Measurements from ENCODE around the gene ZFP64. TPM values are rescaled to one million over a fixed set of nuclear protein-coding genes. Genes with fewer than 3 reads are reported as not detected.

The ZFP64 gene
- total RNA-seq, 1 donor from 2014 or later, result 3.4 TPM

DNA sequence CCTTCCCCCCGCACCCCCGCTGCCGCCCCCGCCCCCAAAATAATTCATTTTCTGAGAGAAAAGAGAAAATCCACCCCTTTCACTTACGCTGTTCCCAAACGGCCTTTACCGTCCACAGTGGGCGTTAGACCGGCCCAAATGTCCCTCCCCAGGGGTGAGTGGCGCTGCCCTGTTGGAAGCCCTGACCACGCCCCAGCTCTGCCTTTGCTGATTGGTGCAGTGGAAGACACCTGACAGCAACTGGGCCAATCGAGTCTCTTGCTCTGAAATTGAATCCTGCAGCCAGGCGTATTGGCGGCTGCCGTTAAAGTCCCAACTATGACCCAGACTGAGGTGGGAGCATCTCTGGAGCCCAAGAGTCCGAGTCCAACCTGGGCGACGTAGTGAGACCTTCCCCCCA is 15.7 kb downstream of the ZFP64 start:
- Histone ChIP-seq H3K4me3 (no peak overlapping the region), H3K27me3 (no peaks in the 10 kb centered on the region), H3K4me1 (peaks cover 0 to 3% of the 10 kb centered on the region in 2 donors), H3K36me3 (peaks cover 2 to 24% of the 10 kb centered on the region in 2 donors), H3K27ac (no peak overlapping the region), H3K9me3 (no peaks in the 10 kb centered on the region)
- intact Hi-C loops (cut with DNase I), result no loop called here
- TF ChIP-seq, protein P1, sequence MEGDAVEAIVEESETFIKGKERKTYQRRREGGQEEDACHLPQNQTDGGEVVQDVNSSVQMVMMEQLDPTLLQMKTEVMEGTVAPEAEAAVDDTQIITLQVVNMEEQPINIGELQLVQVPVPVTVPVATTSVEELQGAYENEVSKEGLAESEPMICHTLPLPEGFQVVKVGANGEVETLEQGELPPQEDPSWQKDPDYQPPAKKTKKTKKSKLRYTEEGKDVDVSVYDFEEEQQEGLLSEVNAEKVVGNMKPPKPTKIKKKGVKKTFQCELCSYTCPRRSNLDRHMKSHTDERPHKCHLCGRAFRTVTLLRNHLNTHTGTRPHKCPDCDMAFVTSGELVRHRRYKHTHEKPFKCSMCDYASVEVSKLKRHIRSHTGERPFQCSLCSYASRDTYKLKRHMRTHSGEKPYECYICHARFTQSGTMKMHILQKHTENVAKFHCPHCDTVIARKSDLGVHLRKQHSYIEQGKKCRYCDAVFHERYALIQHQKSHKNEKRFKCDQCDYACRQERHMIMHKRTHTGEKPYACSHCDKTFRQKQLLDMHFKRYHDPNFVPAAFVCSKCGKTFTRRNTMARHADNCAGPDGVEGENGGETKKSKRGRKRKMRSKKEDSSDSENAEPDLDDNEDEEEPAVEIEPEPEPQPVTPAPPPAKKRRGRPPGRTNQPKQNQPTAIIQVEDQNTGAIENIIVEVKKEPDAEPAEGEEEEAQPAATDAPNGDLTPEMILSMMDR (IDR thresholded peaks at IDR 0.05), result no peak
- no peak for DNase-seq (ENCODE audit: low spot score in 2 of 2)

DNA sequence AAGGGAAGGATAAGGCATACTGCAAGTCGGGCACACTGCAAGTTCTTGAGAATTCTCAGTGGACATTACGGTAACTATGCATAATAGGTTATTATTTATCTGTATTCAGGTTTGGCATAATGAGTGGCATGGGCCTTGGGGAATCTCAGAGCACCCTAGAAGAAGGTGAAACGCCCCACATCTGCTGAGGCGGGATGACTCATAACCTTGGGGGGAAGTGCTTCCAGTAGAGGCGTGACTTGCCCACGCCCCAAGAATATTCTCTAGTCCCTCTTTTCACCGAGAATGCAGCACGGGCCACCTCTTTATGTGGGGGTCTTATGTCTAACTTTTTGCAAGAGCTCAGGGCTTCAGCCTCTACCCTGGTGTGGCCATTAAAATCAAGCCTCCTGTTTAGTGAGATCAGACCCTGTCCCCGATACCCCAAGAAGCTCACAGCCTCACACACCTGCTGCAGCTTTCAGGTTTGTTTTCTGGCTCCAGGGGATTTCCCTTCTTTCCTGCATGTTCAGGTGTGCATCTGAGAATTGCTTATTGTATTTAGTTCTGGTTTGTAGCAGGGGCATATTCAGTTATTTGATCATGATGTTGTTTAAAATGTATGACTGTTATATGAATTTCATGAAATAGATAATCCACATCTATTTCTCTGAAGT is 19.1 kb downstream of the ZFP64 start:
- intact Hi-C loops (cut with DNase I), result no loop called here
- no peaks in the 10 kb centered on the region for H3K9me3 ChIP-seq
- TF ChIP-seq, protein P1 (IDR thresholded peaks at IDR 0.05), result no peak
- H3K27me3 ChIP-seq, result no peaks in the 10 kb centered on the region
- H3K36me3 ChIP-seq, result peaks cover 8 to 27% of the 10 kb centered on the region in 2 donors
- no peak for DNase-seq (ENCODE audit: low spot score in 2 of 2)
- H3K4me3 ChIP-seq, result no peak overlapping the region
- no peak overlapping the region for H3K27ac ChIP-seq
- no peaks in the 10 kb centered on the region for H3K4me1 ChIP-seq

DNA sequence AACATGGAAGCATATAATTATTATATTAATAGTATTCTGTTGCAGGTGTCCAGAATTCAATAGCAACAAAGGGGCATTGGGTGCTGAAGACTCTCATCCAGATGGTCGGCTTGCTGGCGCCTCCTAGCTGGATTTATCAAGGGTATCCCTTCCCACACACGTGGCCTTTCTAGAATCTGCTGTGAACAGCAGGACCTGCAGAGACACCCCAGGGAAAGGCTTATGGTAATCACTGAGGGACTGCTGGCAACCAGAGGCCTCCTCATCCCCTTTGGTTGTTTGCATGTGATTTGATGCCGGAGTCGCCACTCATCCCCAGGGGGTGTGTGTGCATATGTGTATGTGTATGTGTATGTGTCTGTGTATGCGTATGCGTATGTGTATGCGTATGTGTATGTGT is 20.6 kb downstream of the ZFP64 start:
- Histone ChIP-seq H3K27me3 (no peaks in the 10 kb centered on the region), H3K4me3 (no peak overlapping the region), H3K4me1 (no peaks in the 10 kb centered on the region), H3K9me3 (peaks cover 0 to 4% of the 10 kb centered on the region in 2 donors), H3K27ac (no peak overlapping the region), H3K36me3 (peaks cover 8 to 31% of the 10 kb centered on the region in 2 donors)
- no peak for DNase-seq (ENCODE audit: low spot score in 2 of 2)
- TF ChIP-seq, protein P1 (IDR thresholded peaks at IDR 0.05), result no peak
- intact Hi-C loops (cut with DNase I), result no loop called here

DNA sequence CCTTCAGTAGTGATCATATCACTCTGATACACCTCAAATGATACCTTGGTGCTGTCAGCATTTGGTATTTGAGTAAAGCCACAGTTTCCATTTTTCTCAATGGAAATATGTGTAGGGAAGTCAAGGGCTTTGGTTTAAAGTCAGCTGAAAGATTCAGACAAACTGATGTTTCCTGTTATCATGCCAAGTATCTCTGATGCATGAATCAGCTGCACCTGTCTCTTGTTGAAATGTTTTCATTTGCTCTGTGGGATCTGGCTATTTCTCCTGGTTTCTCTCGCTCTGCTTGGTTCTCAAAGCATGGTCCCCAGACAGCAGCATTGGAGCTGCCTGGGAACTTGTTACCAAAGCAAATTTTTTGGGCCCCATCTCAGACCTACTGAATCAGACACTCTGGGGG is 23.5 kb downstream of the ZFP64 start:
- H3K36me3 ChIP-seq, result peaks cover 23 to 43% of the 10 kb centered on the region in 2 donors
- H3K4me3 ChIP-seq, result no peak overlapping the region
- no peaks in the 10 kb centered on the region for H3K4me1 ChIP-seq
- TF ChIP-seq, protein P1 (IDR thresholded peaks at IDR 0.05), result no peak
- no peaks in the 10 kb centered on the region for H3K27me3 ChIP-seq
- H3K9me3 ChIP-seq, result peaks cover 0 to 9% of the 10 kb centered on the region in 2 donors
- DNase-seq (ENCODE audit: low spot score in 2 of 2), result no peak
- intact Hi-C loops (cut with DNase I), result no loop called here
- no peak overlapping the region for H3K27ac ChIP-seq

DNA sequence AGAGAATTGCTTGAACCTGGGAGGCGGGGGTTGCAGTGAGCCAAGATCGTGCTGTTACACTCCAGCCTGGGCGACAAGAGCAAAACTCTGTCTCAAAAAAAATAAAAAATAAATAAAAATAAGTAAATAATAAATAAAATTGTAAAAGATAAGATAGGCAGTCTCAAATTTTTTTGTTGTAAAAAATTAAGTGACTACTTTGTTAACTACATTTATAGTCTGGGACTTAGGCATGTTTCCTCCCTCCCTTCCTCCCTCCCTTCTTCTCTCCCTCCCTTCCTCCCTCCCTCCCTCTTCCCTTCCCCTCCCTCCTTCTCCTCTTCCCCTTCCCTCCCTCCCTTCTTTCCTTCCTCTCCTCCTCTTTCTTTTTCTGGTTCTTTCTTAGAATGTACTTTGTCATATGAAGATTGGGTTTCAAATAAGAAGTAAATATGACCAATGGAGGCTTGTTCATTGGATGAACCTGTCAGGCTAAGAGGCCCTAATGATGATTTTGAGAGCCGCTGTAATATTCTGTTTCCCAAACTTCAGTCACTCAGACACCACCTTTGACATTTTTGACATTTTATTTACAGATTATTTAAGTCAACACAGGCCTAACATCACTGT is 24.2 kb downstream of the ZFP64 start:
- Histone ChIP-seq H3K9me3 (peaks cover 0 to 9% of the 10 kb centered on the region in 2 donors), H3K4me1 (no peaks in the 10 kb centered on the region), H3K27me3 (no peaks in the 10 kb centered on the region), H3K4me3 (no peak overlapping the region), H3K36me3 (peaks cover 23 to 45% of the 10 kb centered on the region in 2 donors), H3K27ac (no peak overlapping the region)
- intact Hi-C loops (cut with DNase I), result no loop called here
- TF ChIP-seq, protein P1 (IDR thresholded peaks at IDR 0.05), result no peak
- no peak for DNase-seq (ENCODE audit: low spot score in 2 of 2)

Measured in ascending aorta (tissue), 2 donors.